Adrenal gland (tissue), 12 donors: ENCODE data around the gene CSTA. TPM values are rescaled to one million over a fixed set of nuclear protein-coding genes. Genes with fewer than 3 reads are reported as not detected.

ENCODE experiments used
- DNase-seq, 7 donors: peaks; one replicate each; pipeline ENCODE4 v3.0.0-alpha.2; 2019 to 2020
- H3K27ac ChIP-seq, 5 donors: fragments of 200-600 bp; sonication (generic) in 4 of 5; 1 replicate in 3 of 5; 2 replicates in 2 of 5; pipeline versions ENCODE4 v1.5.1 to v1.8.0; 2016 to 2020; ENCODE audit warnings: mild to moderate bottlenecking in 1 of 5
- H3K27me3 ChIP-seq: fragments of 200-600 bp; 2 replicates; pipeline ENCODE4 v1.8.0; 2021
- H3K36me3 ChIP-seq, 2 donors: fragments of 200-600 bp; replicated peaks in 1 of 2; 1 replicate in 1 of 2; 2 replicates in 1 of 2; pipeline versions ENCODE4 v1.5.1 to v1.8.0; 2018 to 2022
- H3K4me1 ChIP-seq, 2 donors: fragments of 200-600 bp; replicated peaks in 1 of 2; 1 replicate in 1 of 2; 2 replicates in 1 of 2; pipeline versions ENCODE4 v1.5.1 to v1.8.0; 2018 to 2021
- H3K4me3 ChIP-seq, 4 donors: fragments of 200-600 bp; sonication (generic) in 3 of 4; one replicate each; pipeline ENCODE4 v1.5.1; 2016 to 2018
- H3K9me3 ChIP-seq, 3 donors: fragments of 200-600 bp; sonication (generic) in 1 of 3; replicated peaks in 1 of 3; 1 replicate in 2 of 3; 2 replicates in 1 of 3; pipeline versions ENCODE4 v1.5.1 to v1.8.0; 2016 to 2021
- POLR2A ChIP-seq, 2 donors: fragments of 450-650 bp; IDR thresholded peaks; one replicate each; pipeline ENCODE4 v1.6.1; 2017; ENCODE audit warnings: antibody characterized with exemption in 2 of 2, mild to moderate bottlenecking in 2 of 2, moderate library complexity in 1 of 2
- WGBS, 4 donors: extraction: QIAGEN DNeasy Blood & Tissue Kit in 2 of 4; methylation state at CpG; one replicate each; pipeline versions ENCODE4 v1.1.5 to v1.1.7; 2013 to 2017; 5-methylcytosine and 5-hydroxymethylcytosine counted together
- intact Hi-C, 2 donors: fragments of 100-400 bp; cut with DNase I; formaldehyde crosslinking; loops; one replicate each; pipeline versions ENCODE4 v1.14.1 to v1.15.0; 2022 to 2023
- polyA plus RNA-seq, 3 donors: library from polyadenylated mRNA; stranded (reverse); fragments of 200-250 nt in 2 of 3; fragments of 350-450 nt in 1 of 3; fragmentation: Illumina TruSeq in 1 of 3; extraction: RNeasy Lipid Tissue Mini Kit (QIAGEN cat#74804) in 1 of 3; gene quantifications; one replicate each; pipeline ENCODE4 v1.2.3, GENCODE V29; 2013 to 2014
- total RNA-seq, 9 donors: library from RNA; depleted of rRNA in 4 of 9; stranded (reverse); fragments of >200 nt in 4 of 9; fragments of 120-200 nt in 1 of 9; fragmentation: NEBNext Ultra II Directional in 1 of 9; extraction: Animal tissue kit (Norgen Biotek cat#: 25700) in 1 of 9; gene quantifications; one replicate each; pipeline versions ENCODE4 v1.1.0 to v1.2.4, GENCODE V29; 2013 to 2023
- TF ChIP-seq, protein P1 (sequence below), 6 experiments: fragments of 450-650 bp in 4 of 6; fragments of 200-600 bp in 2 of 6; sonication (generic) in 1 of 6; IDR thresholded peaks; 1 replicate in 5 of 6; 2 replicates in 1 of 6; pipeline versions ENCODE4 v1.5.1 to v1.8.0; 2016 to 2021; ENCODE audit warnings: antibody characterized with exemption in 6 of 6, mild to moderate bottlenecking in 2 of 6, moderate library complexity in 1 of 6
- donor health status: healthy with polysubstance abuse.
- donor health status: Bipolar disorder and iron deficiency.
- donor health status: DM: yes; HTN: yes; CAD: no.
- donor health status: DM: no; HTN: no; CAD: no.
- donor health status: DM: no; HTN: no; CAD: no.
- donor health status: DM: yes; HTN: yes; CAD: no.

The CSTA gene
- total and polyA plus RNA-seq, 12 donors = 1.1 to 15.7 (median 4.4) TPM; not detected in 1

- intact Hi-C loops = no loop called here
- no peak for TF ChIP-seq POLR2A (IDR thresholded peaks at IDR 0.05)
- TF ChIP-seq, protein P1, sequence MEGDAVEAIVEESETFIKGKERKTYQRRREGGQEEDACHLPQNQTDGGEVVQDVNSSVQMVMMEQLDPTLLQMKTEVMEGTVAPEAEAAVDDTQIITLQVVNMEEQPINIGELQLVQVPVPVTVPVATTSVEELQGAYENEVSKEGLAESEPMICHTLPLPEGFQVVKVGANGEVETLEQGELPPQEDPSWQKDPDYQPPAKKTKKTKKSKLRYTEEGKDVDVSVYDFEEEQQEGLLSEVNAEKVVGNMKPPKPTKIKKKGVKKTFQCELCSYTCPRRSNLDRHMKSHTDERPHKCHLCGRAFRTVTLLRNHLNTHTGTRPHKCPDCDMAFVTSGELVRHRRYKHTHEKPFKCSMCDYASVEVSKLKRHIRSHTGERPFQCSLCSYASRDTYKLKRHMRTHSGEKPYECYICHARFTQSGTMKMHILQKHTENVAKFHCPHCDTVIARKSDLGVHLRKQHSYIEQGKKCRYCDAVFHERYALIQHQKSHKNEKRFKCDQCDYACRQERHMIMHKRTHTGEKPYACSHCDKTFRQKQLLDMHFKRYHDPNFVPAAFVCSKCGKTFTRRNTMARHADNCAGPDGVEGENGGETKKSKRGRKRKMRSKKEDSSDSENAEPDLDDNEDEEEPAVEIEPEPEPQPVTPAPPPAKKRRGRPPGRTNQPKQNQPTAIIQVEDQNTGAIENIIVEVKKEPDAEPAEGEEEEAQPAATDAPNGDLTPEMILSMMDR (IDR thresholded peaks at IDR 0.05) = no peak
- no peak overlapping the region for H3K27ac ChIP-seq
- H3K9me3 ChIP-seq = no peaks in the 10 kb centered on the region
- no peak for DNase-seq
- no peaks in the 10 kb centered on the region for H3K36me3 ChIP-seq
- no peaks in the 10 kb centered on the region for H3K4me1 ChIP-seq
- no peak overlapping the region for H3K4me3 ChIP-seq
- WGBS, 4 donors = 95 to 100% (median 98%) methylated on average over 1 of the region's 1 CpG
- no peaks in the 10 kb centered on the region for H3K27me3 ChIP-seq
Measured at GRCh38 chr3:122353893-122354401, 28.9 kb downstream of the CSTA start.

DNA sequence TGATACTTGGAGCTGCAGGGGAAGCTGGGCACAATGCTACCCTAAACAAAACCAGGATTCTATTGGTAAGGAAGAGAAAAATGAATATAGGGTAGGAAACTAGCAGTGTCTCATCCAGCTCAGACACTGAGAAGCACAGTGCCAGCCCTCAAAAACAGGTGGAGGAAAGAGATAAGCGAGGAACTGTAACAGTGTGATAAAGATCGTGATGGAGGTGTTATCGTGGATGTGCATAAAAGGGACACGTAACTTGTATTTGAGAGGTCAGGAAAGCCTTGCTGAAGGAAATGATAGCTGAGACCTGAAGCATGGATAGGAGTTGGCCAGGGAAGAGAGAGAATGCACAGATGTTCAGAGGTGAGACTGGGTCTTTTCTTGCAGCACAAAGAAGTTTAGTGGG, 30.6 kb downstream of the CSTA start:
- TF ChIP-seq POLR2A (IDR thresholded peaks at IDR 0.05) = no peak
- TF ChIP-seq, protein P1 (IDR thresholded peaks at IDR 0.05) = no peak
- Histone ChIP-seq H3K4me3 (no peak overlapping the region), H3K9me3 (no peaks in the 10 kb centered on the region), H3K36me3 (no peaks in the 10 kb centered on the region), H3K27ac (no peak overlapping the region), H3K4me1 (peaks cover 0 to 8% of the 10 kb centered on the region in 2 donors), H3K27me3 (no peaks in the 10 kb centered on the region)
- 52 to 79% (median 76%) methylated on average over 4 of the region's 4 CpGs for WGBS, 4 donors
- no peak for DNase-seq
- intact Hi-C loops = no loop called here

DNA sequence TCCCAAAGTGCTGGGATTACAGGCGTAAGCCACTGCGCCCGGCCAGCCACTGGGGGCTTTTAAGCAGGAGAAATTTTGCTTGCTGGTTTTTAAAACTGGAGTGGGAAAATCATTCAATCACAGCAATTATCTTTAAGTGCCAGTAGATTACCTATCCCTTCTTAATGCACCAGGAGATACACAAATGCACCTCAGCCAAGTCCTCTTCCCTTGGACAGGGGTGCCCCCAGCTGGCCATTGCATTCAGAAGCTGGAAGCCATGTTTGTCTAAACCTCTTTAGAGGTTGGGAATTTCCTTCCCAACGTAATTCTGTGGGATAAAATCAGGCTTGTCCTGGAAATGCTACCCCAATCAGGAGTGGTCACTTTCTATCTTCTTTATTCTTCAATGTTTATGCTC, 31.4 kb downstream of the CSTA start:
- 76 to 80% (median 77%) methylated on average over 4 of the region's 4 CpGs for WGBS, 4 donors
- Histone ChIP-seq H3K27ac (no peak overlapping the region), H3K9me3 (no peaks in the 10 kb centered on the region), H3K27me3 (no peaks in the 10 kb centered on the region), H3K4me3 (no peak overlapping the region), H3K36me3 (no peaks in the 10 kb centered on the region), H3K4me1 (peaks cover 0 to 11% of the 10 kb centered on the region in 2 donors)
- DNase-seq = peak in 4 of 7 donors; percentile 25 to 39 (median 31)
- no peak for TF ChIP-seq POLR2A (IDR thresholded peaks at IDR 0.05)
- TF ChIP-seq, protein P1 (IDR thresholded peaks at IDR 0.05) = peak in 4 of 6 experiments; percentile 32 to 39 (median 35)
- intact Hi-C loops = no loop called here

GRCh38 chr3:122357828-122358702, 33.0 kb downstream of the CSTA start:
- Histone ChIP-seq H3K27me3 (no peaks in the 10 kb centered on the region), H3K36me3 (no peaks in the 10 kb centered on the region), H3K27ac (no peak overlapping the region), H3K4me3 (no peak overlapping the region), H3K9me3 (no peaks in the 10 kb centered on the region), H3K4me1 (peaks cover 0 to 28% of the 10 kb centered on the region in 2 donors)
- no peak for DNase-seq
- 52 to 72% (median 63%) methylated on average over 2 of the region's 2 CpGs for WGBS, 4 donors
- TF ChIP-seq, protein P1 (IDR thresholded peaks at IDR 0.05) = no peak
- no peak for TF ChIP-seq POLR2A (IDR thresholded peaks at IDR 0.05)
- intact Hi-C loops = no loop called here
